CD4-positive, alpha-beta T cell treated with Interleukin-15 for 1 hour (primary cell): ENCODE data around the gene NFATC1.
"Not testable (repeated sequence)": the region's sequence is repeated elsewhere in the genome, so short reads cannot be mapped to it uniquely, and the experiment has no call there.

ENCODE experiments used
- DNase-seq: peaks from one replicate; pipeline ENCODE4 v3.0.0-alpha.2; 2020

NFATC1 gene

DNA sequence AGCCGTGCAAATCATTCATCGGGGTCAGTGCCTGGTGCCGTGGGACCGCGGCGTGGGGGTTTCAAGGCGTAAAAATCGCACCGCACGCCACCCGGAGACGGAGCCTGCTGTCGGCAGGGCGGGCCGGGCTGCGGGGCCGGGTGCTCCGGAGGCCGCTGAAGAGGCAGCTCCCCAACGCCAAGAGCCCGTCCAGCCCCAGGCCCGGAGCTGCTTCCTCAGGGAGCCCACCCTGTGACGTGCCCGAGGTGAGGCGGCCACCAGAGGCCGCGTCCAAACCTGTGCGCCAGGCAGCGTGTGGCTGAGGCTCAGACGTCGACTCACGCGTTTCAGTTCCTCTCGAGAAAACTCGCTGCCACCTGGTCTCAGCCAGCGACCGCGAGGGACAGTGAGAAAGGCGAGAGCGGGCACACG lies 98.1 kb downstream of the NFATC1 start:
- no peak for DNase-seq

DNA sequence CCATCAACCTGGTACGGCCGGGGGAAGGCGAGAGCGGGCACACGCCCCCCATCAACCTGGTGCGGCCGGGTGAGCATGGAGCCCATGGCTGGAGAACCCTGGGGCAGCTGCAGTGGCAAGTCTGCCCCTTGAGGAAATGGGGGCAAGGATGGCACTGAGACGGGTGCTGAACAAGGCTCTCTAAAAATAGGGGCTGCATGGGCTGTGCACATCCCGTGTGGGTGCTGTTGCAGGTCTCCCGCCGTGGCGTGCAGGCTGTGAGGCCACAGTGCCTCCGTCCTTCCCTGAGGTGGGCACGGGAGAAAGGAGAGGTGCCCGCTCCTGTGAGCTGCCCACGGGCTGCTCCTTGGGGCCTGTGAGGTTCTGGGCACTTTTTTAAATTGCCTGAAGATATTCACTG lies 99.2 kb downstream of the NFATC1 start:
- no peak for DNase-seq

DNA sequence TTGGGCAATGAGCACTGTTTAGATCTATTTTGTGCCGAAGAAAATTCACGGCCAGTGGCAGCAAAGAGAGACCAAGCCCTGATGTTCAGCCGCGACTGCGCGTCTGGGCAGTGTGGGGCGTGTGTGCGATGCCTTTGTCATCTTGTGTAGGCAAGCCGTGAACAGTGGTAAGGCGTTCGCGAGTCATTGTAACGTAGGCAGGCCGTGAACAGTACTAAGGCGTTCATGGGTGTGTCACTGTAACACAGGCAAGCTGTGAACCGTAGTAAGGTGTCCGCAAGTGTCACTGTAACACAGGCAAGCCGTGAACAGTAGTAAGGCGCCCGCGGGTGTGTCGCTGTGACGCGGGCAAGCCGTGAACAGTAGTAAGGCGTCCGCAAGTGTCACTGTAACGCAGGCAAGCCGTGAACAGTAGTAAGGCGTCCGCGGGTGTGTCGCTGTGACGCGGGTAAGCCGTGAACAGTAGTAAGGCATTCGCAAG lies 99.9 kb downstream of the NFATC1 start:
- no peak for DNase-seq

DNA sequence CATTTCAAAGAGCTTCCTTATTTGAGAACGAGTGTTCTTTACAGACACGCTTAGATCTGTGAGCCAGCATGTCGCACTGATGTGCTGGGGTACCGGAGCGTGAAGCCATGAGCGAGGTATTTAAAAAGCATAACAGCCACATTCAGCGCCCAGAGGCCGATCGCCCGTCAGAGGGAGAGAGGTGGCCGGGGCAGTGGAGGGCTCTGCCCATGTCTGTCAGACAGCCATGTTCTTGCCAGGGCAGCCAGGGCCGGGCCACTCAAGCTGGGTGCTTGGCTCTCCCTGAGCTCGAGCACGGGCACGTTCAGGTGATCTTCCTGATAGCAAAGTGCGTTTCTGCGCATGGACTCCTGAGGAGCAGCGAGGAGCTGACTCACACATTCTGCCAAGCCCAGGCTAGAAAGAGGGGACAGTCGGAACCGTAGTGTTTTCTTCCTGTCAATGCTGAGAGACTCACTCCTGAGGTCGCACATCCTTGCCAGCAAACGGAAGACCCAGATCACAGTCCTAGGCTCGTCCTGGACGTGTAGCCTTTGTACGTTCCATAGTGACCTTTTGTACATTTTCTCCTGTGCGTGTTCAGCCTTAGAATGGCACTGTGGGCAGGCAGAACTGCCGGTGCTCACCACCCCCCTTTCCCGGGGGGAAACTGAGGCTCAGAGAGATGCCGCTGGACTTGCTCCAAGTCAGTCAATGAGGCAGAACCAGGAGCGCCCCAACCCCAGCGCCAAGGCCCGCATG lies 100.7 kb downstream of the NFATC1 start:
- no peak for DNase-seq

DNA sequence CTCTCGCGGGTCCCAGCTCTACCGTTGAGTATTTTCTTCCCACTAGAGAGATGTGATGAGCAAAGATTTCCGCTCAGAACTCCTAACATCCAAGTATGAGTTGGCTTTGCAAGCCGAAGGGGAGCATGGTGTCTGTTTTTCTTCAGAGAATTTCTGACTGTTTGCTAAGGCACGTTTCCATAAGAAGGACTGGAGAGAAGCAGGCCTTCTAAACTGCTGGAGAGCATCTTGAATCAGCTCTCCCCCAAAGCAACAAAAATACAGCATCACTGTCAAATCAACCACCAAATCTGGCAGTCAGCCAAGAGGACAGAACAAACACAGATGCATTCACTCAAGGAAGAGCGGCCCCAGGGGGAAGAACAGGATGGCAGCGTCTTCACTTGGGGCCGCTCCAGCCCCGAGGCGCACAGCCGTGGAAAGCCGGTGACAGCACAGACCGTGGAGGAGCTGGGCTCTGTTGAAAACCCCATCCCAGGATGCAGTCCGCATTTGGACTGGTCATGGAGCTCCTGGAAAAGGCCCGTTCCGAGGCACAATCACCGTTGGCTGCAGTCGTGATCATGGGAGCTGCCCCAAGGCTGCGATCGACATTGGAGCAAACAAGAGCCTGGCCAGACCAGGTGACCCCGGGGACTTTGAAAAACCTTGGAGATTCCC lies 101.4 kb downstream of the NFATC1 start:
- DNase-seq, result peak; percentile 34

DNA sequence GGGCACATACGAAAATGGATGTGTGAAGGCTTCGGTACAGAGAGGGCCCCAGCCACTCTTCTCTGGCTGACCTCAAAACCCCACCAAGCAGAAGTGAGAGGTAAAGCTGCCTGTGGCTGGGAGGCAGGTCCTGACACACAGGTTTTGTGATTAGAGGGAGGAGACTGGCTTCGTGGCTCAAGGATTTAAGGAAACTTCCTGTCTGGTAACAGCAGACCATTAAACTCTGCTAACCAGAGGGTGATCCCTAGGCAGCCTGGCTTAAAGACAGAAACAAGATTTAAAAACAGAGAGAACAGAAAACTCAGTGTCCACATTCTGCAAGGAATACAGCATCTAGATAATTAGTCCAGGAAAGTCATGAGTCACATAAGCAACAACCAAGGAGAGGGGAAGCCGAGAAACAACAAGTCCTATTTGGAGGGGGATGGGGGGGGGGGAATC lies 101.9 kb downstream of the NFATC1 start:
- DNase-seq, result peak; percentile 15

DNA sequence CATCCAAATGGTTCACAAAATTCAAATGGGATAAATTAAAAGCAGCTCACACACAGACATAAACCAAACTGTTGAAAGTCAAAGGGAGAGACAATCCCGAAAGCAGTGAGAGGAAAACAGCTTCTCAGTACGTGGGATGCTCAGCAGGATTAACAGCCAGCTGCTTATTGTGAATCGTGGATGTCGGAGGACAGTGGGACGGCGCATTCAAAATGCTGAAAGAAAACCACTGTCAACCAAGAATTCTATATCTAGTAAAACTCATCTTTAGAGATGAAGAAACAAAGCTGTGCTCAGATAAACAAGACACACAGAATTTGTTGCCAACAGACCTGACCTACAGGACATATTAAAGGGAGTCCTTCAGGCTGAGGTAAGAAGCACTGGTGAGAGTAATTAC lies 102.9 kb downstream of the NFATC1 start:
- no peak for DNase-seq

DNA sequence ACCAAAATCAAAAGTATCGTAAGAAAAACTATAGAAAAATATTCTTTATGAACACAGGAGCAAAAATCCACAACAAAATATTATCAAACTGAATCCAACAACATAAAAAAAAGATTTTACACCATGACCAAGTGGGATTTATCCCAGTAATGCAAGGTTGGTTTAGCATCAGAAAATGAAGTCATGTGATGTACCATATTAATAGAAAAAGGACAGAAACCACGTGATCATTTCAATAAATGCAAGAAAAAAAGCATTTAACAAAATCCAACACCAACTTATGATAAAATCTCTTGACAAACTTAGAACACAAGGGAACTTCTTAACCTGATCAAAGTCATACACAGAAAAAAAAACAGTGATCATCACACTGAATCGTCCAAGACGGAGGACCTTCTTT lies 105.3 kb downstream of the NFATC1 start:
- no peak for DNase-seq

DNA sequence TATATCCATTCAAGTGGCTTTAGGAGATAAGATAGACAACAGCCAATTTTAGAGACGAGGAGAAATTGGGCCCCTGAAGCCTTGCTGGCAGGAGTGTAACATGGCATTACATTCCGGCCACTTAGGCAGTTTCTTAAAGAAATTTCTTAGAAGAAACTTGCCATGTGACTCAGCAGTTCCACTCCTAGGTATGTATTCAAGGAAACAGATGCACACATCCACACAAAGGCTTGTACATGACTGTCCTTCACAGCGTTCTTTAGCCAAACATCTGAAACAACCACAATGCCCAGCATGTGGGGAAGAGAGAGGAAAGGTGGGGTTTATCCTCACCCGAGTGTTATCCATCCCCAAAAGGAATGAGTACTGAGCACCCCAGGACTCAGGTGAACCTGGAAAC lies 107.1 kb downstream of the NFATC1 start:
- DNase-seq, result no peak

DNA sequence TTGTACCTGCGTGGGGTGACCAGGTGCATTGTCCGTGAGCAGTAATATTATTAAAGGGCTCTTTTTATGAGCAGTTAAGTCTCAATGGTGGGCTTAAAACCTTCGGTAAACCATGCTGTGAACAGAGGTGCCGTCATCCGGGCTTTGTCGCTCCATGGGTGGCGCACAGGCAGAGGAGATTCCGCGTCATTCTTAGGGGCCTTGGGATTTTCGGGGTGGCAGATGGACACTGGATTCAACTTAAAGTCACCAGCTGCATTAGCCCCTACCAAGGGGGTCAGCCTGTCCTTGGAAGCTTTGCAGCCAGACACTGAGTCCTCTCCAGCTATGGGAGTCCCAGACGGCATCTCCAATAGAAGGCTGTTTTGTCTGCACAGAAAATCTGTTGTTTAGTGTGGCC lies 107.7 kb downstream of the NFATC1 start:
- DNase-seq, result peak; percentile 2

DNA sequence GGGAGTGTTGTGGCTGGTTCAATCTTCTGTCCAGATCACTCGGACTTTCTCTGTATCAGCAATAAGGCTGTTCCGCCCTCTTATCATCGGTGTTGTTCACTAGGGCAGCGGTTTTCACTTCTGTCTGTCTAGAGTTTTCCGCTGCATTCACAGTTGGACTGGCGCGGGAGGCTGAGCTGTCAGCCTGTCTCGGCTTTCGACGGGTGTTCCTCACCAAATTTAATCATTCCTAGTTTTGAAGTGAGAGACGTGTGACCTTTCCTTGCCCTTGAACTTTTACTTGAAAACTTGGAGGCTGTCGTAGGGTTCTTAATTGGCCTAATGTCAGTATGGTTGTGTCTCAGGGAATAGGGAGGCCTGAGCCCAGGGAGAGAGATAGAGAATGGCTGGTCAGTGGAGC lies 108.3 kb downstream of the NFATC1 start:
- DNase-seq, result peak; percentile 4

DNA sequence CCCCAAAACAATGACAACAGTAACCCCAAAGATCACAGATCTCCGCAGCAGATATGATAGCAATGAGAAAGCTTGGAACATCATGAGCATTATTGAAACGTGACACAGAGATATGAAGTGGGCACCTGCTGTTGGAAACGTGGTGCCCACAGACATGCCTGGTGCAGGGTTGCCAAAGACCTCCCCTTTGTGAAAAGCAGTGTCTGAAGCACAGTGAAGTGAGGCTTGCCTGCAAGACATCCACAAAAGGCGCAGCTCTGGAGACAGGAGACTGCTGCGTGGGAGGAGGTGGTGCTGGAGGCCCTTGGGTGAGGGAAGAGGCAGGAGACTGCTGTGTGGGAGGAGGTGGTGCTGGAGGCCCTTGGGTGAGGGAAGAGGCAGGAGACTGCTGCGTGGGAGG lies 108.8 kb downstream of the NFATC1 start:
- DNase-seq, result peak; percentile 14

DNA sequence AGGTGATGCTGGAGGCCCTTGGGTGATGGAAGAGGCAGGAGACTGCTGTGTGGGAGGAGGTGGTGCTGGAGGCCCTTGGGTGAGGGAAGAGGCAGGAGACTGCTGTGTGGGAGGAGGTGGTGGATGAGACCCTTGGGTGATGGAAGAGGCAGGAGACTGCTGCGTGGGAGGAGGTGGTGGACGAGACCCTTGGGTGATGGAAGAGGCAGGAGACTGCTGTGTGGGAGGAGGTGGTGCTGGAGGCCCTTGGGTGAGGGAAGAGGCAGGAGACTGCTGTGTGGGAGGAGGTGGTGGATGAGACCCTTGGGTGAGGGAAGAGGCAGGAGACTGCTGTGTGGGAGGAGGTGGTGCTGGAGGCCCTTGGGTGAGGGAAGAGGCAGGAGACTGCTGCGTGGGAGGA lies 109.7 kb downstream of the NFATC1 start:
- not testable (repeated sequence) for DNase-seq

DNA sequence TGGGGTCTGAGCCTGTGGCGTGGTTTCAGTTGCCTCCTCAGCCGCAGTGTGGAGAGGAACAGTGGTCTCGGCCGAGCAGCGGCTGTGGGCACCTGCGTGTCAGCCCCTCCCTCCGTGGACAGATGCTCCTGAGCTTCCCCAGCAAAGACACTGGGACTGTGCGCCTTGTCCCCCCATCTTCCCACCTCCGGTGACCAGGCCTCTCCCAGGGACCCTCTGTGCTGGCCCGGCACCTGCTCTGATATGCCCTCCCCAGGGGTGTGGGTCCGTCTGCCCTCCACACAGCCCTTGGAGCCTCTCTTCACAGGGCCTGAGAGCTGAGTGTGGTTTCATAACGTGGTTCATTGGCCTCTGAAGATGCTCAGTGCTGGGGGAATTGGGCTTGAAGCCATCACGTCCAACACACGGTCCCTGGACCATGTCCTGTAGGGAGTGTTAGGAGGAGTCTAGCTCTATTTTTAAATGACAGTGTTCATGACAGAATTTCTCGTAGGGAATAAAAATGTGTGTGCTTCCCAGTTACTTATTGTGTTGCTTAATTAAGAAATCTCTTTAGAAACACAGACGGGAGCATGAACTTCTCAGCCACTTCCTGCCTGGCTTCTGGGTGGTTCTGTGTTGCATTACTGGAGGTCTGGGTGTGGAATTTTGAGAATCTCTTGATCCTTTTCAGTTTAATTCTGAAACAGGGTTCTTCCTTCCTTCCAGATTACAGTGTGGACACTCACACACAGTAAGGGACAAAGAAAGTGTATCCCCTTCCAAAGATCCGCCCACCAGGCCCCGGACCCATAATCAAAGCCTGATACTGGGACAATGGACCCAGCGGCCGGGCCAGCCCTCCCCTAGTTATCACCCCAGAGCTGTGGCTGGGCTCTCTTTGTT lies 110.7 kb downstream of the NFATC1 start:
- peak; percentile 16 for DNase-seq

DNA sequence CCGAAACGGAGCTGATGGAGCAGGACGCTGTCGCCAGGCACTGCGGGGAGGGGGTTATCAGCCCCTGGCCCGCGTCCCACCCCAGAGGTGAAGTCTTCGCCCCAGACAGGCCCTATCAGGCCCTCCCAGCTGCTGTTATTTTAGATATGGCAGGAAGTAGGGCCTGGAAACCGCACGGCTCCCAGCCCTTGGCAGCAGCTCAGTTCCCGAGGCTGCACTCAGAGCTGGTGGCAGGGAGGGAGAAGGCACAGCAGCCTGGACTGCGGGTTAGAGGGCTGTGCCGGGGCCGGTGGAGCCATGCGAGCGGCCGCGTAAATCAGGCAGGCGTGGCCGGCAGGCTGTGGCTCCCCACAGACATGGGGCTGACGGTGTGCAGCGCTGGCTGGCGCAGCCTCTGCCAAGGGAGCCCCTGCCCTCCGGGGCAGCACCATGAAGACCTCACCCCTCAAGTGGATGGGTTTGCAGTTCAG lies 111.4 kb downstream of the NFATC1 start:
- DNase-seq, result peak; percentile 23

DNA sequence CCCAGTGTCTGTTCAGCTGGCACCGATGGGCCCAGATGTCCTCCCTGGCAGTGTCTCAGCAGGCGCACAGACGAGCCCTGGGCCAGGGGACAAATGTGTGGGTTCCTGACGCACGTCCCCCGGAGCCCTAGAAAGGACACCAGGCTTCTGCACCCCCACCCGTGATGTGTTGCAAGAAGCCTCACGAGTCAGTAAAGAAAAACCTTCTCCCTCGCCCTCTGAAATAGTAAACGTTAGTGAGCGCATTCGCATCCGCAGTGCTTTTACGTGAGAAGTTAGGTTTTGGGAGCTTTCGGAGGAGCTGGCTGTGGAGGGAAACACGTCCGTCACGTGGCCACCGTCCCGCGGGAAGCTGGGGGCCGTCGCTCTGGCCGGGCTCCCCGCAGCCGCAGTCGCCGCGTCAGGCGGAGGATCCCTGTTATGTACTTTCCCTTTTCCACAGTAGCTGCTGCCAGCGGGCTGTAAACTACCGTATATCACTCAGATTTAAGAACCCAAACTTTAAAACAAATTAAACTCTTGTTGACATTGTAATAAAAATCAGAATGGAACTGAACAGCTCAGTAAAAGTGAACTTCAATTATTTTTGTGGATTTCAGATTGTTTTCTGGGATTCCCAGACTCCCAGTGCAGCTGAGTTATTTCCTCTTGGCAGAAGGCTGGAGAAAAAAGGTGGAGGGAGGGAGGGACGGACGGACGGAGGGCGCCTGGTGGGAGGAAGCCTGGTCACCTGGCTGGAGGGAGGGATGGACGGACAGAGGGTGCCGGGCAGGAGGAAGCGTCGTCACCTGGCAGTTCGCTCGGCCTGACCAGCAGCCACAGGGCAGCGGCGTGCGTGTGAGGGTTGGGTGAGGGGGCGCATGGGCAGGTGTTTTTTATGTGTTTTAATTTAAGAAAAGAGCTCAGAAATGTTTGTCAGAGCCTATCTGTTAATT lies 112.1 kb downstream of the NFATC1 start:
- DNase-seq, result peak; percentile 39

DNA sequence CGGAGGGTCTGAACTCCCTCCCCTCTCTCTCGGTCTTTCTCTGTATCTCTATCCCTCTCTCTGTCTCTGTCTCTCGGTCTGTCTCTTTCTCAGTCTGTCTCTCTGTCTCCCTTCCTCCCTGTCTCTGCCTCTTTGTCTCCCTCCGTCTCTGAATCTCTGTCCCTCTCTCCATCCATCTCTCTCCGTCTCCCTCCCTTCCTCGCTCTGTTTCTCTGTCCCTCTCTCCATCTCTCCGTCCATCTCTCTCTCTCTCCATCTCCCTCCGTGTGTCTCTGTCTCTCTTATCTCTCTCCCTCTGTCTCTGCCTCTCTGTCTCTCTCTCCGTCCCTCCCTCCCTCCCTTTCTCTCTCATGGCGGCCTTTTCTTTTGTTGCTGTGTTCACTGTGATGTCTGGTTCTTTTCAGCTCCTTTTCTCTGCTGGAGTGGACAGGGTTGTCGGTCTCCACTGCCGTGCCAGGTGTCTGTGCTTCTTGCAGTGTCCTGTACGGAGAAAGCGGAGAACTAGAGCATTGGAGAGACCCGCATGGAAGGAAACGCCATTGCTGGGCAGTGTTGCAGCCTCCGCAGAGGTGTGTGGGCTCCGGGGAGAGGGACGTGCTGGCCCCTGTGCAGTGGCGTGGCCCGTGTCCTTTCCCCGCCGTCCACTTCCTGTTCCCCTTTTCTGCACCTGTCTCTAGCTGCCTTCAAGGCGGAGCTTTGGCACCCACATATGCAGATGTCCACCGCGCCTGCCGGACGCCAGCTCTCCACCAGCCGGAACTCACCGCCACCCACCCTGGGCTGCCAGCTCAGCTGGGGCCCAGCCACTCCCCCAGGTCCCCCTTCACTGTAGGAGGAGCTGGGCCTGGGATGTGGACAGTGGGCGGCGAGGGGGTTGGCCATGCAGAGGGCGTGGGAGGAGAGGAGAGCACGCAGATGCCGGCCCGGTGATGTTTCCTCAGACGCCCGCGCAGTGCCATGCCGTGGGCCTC lies 113.1 kb downstream of the NFATC1 start:
- DNase-seq, result peak; percentile 40

DNA sequence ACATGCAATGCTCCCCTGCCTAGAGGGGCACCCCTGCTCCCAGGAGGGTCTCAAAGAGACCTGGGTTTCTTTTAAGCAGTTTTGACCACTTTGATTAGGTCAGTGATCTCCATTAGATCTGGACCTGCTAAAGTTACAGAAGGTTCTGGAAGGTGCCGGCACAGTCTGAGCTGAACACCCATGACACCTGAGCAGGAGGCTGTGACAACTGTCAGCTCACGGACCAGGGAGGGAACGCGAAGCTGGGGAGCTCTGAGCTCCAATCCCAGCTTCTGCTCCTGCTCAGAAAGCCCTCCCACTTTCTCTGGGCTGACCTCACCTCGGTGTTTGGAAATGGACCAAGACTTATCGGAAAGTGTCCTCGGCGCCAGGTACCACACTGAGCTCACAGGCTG lies 113.8 kb downstream of the NFATC1 start:
- no peak for DNase-seq

DNA sequence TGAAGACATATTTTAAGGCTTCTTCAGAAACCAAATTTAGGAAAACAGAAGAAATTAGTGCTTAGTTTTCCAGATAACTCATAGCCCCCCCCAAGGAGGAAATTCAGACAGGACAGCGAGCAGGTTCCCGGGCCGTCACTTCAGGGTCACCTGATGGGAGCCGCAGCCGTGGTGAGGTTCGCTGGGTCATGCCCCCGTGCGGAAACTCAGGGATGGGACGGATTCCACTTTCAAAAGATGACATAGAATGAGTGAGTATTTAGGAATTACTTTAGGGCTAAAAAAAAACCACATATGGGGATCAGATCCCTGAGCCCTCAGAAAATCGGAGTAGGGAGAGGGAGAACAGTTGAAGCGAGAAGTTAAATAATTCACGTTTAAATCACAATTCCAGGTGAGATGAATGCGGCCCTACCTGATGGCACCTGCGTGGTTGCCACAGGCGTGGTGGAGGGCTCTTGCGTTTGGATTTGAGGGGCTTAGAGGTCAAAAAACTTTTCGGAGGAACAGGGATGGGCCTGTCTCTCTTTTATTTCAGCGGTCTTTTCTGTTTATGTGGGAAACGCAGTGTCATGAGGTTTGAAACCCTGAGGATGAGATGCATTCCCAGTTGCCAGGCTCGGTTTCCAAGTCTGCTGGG lies 114.4 kb downstream of the NFATC1 start:
- no peak for DNase-seq

DNA sequence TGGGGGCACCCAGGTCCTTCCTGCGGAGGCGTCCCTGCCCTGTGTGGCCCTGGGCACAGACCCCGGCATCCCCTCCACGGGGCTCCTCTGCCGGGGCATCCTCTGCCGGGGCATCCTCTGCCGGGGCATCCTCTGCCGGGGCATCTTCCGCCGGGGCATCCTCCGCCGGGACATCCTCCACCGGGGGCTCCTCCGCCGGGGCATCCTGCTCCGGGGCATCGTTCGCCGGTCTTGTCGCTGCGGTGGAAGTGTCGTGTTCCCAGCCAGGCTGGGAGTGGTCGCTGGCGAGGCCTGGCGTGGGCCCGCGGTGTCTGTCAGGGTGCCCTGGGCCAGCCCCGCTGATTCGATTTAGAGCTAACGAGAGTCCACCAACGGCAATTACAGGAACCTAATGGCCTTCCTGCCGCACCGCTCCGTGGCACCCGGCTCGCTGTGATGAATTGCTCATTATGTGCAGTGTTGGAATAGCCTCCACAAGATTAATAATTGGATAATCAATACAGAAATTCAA lies 115.1 kb downstream of the NFATC1 start:
- no peak for DNase-seq
